Activated naive CD8-positive, alpha-beta T cell treated with anti-CD3 and anti-CD28 coated beads, Interleukin-2, amount 50 U/mL, for 24 hours (primary cell): Measurements from ENCODE around the gene DNM3.

Experiments
- ATAC-seq: fragments of 150-1000 bp; cut with Tn5 transposase; one replicate; pipeline ENCODE4 v1.10.0; 2021
- DNase-seq: peaks from one replicate; pipeline ENCODE4 v3.0.0; 2021
- H3K27ac Mint-ChIP-seq: one replicate; pipeline ENCODE4 v1.8.0; 2021; ENCODE audit warnings: mild to moderate bottlenecking, mixed read lengths
- H3K27me3 Mint-ChIP-seq: one replicate; pipeline ENCODE4 v1.8.0; 2021; ENCODE audit warnings: mixed read lengths
- H3K36me3 Mint-ChIP-seq: one replicate; pipeline ENCODE4 v1.8.0; 2021; ENCODE audit warnings: low read depth, mixed read lengths
- H3K4me1 Mint-ChIP-seq: one replicate; pipeline ENCODE4 v1.8.0; 2021; ENCODE audit warnings: mixed read lengths
- H3K4me3 Mint-ChIP-seq: one replicate; pipeline ENCODE4 v1.8.0; 2021; ENCODE audit warnings: mild to moderate bottlenecking, moderate library complexity, mixed read lengths
- H3K9me3 Mint-ChIP-seq: one replicate; pipeline ENCODE4 v1.8.0; 2021; ENCODE audit warnings: mixed read lengths

Gene DNM3

DNA sequence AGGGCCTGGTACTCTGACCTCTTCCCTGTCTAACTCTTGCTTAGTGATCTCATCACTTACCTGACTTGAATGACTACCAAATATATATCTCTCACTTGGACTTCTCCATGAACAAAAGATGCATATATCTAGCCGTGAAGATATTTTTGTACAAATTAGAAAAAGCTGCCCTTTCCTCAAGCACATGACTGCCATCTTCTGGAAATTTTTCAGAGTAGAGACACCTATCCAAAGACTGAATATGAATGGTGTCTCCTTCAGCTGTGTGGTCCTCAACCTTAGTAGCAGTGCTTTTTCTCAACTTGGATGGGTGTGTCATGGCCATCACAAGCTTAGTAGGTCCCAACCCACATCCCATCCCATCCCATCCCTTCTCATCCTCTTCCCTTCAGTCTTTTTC, 142.3 kb downstream of the DNM3 start:
- no peak for DNase-seq
- no peak overlapping the region for H3K27ac Mint-ChIP-seq

DNA sequence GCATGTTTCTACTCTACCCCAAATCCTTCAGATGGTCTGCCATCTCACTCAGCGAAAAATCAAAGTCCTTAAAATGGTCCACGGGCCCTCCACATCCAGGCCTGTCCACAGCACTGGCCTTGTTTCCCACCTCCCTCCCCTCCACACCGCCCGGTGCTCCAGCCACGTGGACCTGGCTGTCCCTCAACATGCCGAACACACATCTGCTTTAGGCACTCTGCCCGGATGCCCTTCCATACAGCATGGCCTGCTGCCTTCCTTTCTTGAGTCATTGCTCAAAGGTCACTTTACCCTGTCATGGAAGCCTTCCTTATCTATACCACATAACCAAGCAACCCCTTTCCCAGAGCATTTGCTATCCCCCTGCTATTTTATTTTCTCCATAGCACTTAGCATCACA, 143.0 kb downstream of the DNM3 start:
- H3K27ac Mint-ChIP-seq: no peak overlapping the region
- DNase-seq (no peak), ATAC-seq (no peak)
- no peaks in the 10 kb centered on the region for H3K36me3 Mint-ChIP-seq
- H3K27me3 Mint-ChIP-seq: peaks cover 2% of the 10 kb centered on the region
- H3K4me1 Mint-ChIP-seq: no peaks in the 10 kb centered on the region
- no peak overlapping the region for H3K4me3 Mint-ChIP-seq
- no peaks in the 10 kb centered on the region for H3K9me3 Mint-ChIP-seq

More for the DNA sequence above, 142.3 kb downstream of the DNM3 start:
- peaks cover 2% of the 10 kb centered on the region for H3K27me3 Mint-ChIP-seq
- H3K4me1 Mint-ChIP-seq: no peaks in the 10 kb centered on the region
- no peaks in the 10 kb centered on the region for H3K9me3 Mint-ChIP-seq
- no peak overlapping the region for H3K4me3 Mint-ChIP-seq
- H3K36me3 Mint-ChIP-seq: no peaks in the 10 kb centered on the region
- no peak for ATAC-seq

DNA sequence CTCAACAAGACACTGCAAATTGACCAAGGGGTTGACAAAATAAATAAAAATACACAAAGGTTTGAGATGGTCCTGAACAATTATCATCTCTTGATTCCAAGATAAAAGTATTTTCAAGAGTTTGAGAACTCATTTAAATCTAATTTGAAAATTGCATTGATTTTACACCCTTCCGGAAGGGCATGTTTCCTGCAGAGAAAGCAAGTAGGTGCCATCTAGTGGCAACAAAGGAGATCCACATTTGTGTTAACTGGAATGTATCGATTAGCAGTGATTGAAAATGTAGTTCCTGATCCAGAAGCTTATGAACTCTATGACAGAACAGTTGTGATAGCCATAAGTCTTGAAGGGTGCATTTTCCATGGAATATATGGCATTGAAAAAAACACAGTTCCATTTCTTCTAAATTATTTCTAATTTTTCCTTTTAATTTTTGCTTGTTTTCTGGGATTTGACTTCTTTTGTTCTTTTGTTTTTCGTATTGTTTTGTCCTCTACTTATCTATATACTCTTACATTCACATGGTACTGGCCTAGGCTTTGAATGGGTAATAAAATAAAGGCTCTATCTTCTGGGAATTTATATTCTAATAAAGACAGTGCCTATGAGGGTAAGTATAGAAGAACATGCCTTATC, 143.7 kb downstream of the DNM3 start:
- Mint-ChIP-seq H3K27ac (no peak overlapping the region), H3K4me1 (no peaks in the 10 kb centered on the region), H3K4me3 (no peak overlapping the region), H3K36me3 (no peaks in the 10 kb centered on the region), H3K27me3 (peaks cover 2% of the 10 kb centered on the region), H3K9me3 (no peaks in the 10 kb centered on the region)
- DNase-seq: no peak
- no peak for ATAC-seq

DNA sequence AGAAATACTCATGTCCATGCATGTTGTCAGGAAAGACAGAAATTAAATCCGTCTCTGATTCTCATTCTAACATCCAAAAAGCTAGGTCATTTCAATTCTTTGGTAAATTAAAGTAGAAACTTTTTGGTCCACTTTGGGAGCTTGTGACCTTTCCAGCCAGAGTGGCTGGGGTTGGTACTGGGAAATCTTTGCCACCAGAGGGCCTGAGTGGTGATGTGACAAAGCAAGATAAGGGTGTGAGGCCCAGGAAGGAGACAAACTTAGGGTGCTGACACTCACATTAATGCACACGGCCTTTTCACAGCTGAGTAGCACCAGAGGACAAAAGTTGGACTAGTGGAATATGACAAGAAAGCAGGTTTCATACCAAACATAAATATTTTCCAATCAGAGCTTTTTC, 144.3 kb downstream of the DNM3 start:
- no peak for DNase-seq
- Mint-ChIP-seq H3K4me1 (no peaks in the 10 kb centered on the region), H3K9me3 (no peaks in the 10 kb centered on the region), H3K27me3 (peaks cover 2% of the 10 kb centered on the region), H3K36me3 (no peaks in the 10 kb centered on the region), H3K4me3 (no peak overlapping the region), H3K27ac (no peak overlapping the region)
- ATAC-seq: no peak

DNA sequence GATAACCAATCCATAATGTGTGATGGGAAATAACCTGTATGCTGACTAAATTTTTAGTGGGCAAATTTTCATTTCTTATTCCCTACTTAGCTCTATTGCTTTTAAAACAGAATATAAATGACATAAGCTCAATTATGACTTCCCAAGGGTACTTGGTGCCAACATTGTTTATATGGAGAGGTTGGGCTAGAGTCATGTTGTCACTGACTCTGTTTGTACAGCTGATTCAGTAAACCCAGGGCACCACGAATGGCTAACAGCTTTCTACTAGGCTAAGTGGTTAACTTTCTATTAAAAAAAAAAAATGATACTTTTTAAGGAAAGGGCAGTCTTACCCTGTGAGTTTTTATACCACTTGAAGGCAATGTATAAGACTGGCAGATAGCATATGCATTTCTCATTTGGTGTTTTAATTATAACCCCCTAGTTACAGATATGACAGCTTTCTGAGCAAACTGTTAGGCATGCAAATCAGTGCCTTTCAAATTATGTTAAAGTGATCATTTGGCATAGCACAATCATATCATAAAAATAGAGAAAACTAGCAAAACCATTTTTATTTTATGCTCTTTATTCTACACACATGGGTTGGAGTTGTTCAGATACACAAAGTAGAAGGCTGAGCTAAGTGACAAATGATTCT, 147.1 kb downstream of the DNM3 start:
- no peaks in the 10 kb centered on the region for H3K4me1 Mint-ChIP-seq
- H3K4me3 Mint-ChIP-seq: no peak overlapping the region
- ATAC-seq (no peak), DNase-seq (no peak)
- no peak overlapping the region for H3K27ac Mint-ChIP-seq
- no peaks in the 10 kb centered on the region for H3K9me3 Mint-ChIP-seq
- no peaks in the 10 kb centered on the region for H3K36me3 Mint-ChIP-seq
- H3K27me3 Mint-ChIP-seq: peaks cover 2% of the 10 kb centered on the region

- Mint-ChIP-seq H3K4me3 (no peak overlapping the region), H3K27ac (no peak overlapping the region), H3K4me1 (no peaks in the 10 kb centered on the region), H3K9me3 (no peaks in the 10 kb centered on the region), H3K36me3 (no peaks in the 10 kb centered on the region), H3K27me3 (peaks cover 2% of the 10 kb centered on the region)
- DNase-seq (no peak), ATAC-seq (no peak)
Measured at GRCh38 chr1:171990371-171990770, 149.1 kb downstream of the DNM3 start.

DNA sequence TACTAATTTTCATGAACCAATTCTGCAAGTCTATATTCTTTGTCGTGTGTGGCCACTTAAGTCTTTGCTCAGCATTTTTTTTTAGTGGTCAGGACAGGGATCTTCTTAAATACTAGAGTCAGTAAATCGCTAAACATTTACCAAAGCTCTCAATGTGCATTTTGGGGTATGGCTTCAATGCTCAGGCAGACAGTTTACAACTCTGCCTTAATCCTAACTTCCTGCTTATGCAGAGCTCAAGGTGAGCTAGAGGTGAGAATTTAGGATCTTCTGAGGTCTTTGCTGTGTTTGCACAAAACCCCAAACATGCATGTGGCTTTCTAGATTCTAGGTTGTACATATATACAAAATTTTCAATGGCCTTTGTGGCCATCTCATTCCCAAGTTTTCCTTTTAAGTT, 153.0 kb downstream of the DNM3 start:
- DNase-seq (no peak), ATAC-seq (no peak)
- no peak overlapping the region for H3K4me3 Mint-ChIP-seq
- no peak overlapping the region for H3K27ac Mint-ChIP-seq
- H3K9me3 Mint-ChIP-seq: no peaks in the 10 kb centered on the region
- H3K27me3 Mint-ChIP-seq: peaks cover 2% of the 10 kb centered on the region
- no peaks in the 10 kb centered on the region for H3K36me3 Mint-ChIP-seq
- H3K4me1 Mint-ChIP-seq: no peaks in the 10 kb centered on the region

DNA sequence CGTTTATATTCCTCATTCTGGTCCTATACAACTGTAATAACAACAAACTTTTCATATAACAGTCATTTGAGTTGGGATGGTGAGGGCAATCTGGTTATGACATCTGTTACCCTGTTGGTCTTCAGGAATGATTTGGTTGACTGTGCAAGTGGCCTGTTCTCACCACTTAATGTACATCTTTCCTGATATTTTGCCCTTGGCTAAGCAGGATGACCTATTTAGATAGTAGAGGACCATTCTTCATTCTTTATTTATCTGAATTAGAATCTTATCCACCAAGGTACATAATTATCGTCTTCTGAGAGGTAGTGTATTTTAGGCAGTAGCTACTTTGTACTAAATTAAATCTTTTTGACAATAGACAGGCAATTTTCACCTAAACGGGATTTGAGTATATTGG, 154.3 kb downstream of the DNM3 start:
- ATAC-seq (no peak), DNase-seq (no peak)
- no peak overlapping the region for H3K4me3 Mint-ChIP-seq
- H3K27me3 Mint-ChIP-seq: peaks cover 2% of the 10 kb centered on the region
- H3K9me3 Mint-ChIP-seq: no peaks in the 10 kb centered on the region
- H3K27ac Mint-ChIP-seq: no peak overlapping the region
- no peaks in the 10 kb centered on the region for H3K36me3 Mint-ChIP-seq
- no peaks in the 10 kb centered on the region for H3K4me1 Mint-ChIP-seq

DNA sequence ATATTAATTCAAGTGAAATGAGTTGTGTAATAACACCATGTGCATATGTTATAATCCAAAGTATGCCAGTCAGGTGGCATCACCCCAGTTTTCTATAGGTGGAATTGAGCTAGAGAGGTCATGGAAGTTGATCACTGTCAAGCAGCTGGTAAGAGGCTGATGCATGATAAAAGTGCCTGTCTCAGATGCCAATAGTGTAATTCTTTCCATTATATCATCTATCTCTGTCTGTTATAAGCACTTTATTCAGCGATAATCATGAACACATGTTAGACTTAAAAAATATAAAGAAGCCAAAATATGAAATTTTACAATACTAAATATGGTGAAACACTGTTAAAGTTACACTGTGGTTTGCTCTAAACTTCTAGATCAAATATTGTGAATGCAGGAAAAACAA, 156.6 kb downstream of the DNM3 start:
- Mint-ChIP-seq H3K4me1 (no peaks in the 10 kb centered on the region), H3K36me3 (no peaks in the 10 kb centered on the region), H3K27ac (no peak overlapping the region), H3K4me3 (no peak overlapping the region), H3K27me3 (peaks cover 2% of the 10 kb centered on the region), H3K9me3 (no peaks in the 10 kb centered on the region)
- no peak for DNase-seq
- no peak for ATAC-seq

GRCh38 chr1:171998711-171999110, 157.4 kb downstream of the DNM3 start:
- DNase-seq (no peak), ATAC-seq (no peak)
- Mint-ChIP-seq H3K27me3 (no peaks in the 10 kb centered on the region), H3K27ac (no peak overlapping the region), H3K4me3 (no peak overlapping the region), H3K36me3 (no peaks in the 10 kb centered on the region), H3K9me3 (no peaks in the 10 kb centered on the region), H3K4me1 (no peaks in the 10 kb centered on the region)

DNA sequence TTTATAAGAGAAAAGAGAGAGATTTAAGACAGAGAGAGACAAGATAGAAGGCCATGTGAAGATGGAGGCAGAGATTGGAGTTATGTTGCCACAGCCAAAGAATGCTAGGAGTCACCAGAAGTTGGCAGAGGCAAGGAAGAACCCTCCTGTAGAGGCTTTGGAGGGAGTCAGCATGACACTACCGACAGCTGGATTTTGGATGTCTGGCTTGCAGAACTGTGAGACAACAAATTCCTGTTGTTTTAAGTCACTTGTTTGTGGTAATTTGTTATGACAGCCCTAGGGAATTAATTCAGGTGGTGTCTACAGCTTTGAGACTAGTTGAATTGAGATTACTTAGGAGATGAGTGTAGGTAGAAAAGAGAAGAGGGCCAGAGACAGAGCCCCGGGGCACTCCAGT, 158.5 kb downstream of the DNM3 start:
- no peak overlapping the region for H3K4me3 Mint-ChIP-seq
- H3K36me3 Mint-ChIP-seq: no peaks in the 10 kb centered on the region
- DNase-seq: no peak
- no peak for ATAC-seq
- H3K27me3 Mint-ChIP-seq: no peaks in the 10 kb centered on the region
- no peak overlapping the region for H3K27ac Mint-ChIP-seq
- no peaks in the 10 kb centered on the region for H3K4me1 Mint-ChIP-seq
- H3K9me3 Mint-ChIP-seq: no peaks in the 10 kb centered on the region

GRCh38 chr1:172001288-172001687, 160.0 kb downstream of the DNM3 start:
- Mint-ChIP-seq H3K27me3 (no peaks in the 10 kb centered on the region), H3K36me3 (no peaks in the 10 kb centered on the region), H3K9me3 (no peaks in the 10 kb centered on the region), H3K4me3 (no peak overlapping the region), H3K27ac (no peak overlapping the region), H3K4me1 (no peaks in the 10 kb centered on the region)
- no peak for DNase-seq
- ATAC-seq: no peak

DNA sequence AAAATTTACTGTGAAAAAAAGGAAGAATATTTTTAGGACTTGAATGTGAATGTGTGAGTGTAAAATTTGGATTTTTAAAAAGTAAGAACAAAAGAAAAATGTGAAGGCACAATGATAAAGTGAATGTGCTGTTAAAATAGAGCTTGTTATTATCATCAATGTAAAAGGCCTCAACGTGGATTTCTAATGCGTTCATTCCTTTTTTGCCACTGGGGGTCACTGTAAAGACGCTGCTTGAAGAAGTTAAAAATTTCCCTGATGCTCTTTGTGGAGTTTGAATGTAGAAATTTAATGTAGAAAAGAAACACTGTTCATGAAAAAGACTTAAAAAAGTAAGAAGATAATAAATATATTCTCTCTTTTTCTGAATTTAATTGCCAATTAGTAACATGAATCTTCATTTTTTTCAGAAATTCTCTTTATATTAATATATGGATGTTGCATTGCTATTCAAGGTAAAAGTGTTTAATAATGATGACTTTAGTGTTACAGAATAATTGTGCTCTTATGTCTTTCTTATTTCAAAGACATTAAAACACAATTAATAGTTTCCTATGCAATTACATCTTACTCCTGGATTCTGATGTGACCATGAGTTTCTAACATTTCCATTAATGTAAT, 161.5 kb downstream of the DNM3 start:
- H3K27me3 Mint-ChIP-seq: no peaks in the 10 kb centered on the region
- H3K36me3 Mint-ChIP-seq: no peaks in the 10 kb centered on the region
- H3K4me1 Mint-ChIP-seq: no peaks in the 10 kb centered on the region
- H3K9me3 Mint-ChIP-seq: no peaks in the 10 kb centered on the region
- no peak overlapping the region for H3K27ac Mint-ChIP-seq
- ATAC-seq: no peak
- DNase-seq: peak; percentile 6
- H3K4me3 Mint-ChIP-seq: no peak overlapping the region

DNA sequence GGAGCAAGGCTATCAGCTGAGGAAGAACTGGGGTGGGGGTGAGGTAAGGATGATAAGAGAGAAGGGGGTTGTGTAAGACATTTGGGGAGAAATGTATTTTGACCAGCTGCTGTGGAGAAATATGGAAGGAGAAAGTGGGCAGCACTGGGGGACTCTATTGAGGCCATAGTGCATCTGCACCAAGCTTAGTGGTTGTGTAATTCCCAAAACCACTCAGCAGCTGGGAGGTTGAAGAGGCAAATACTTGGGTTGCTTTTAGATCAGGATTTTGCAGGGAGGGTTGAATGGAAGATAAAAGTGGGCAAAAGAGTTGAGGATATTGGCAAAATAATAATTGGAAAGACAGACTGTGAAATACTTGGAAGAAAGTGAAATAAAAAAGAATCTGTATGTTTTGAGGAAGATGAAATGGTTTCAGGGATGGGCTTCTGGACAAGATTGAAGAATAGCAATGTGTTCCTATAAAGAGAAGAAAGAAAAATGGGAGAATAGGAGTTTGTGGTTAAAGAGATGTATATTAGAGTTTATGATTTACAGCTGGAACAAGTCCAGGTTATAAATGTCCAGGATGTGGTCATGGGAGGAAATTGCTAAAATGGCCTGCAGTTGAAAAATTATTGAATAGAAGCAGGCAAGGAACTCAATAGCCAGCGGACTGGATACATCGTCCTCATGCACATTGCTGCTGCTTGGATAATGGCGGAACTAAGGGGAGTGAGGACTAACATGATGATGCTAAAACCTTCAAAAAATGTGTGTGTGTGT, 162.7 kb downstream of the DNM3 start:
- H3K27ac Mint-ChIP-seq: no peak overlapping the region
- DNase-seq: no peak
- H3K27me3 Mint-ChIP-seq: no peaks in the 10 kb centered on the region
- H3K36me3 Mint-ChIP-seq: no peaks in the 10 kb centered on the region
- ATAC-seq: no peak
- H3K4me1 Mint-ChIP-seq: no peaks in the 10 kb centered on the region
- no peaks in the 10 kb centered on the region for H3K9me3 Mint-ChIP-seq
- no peak overlapping the region for H3K4me3 Mint-ChIP-seq

DNA sequence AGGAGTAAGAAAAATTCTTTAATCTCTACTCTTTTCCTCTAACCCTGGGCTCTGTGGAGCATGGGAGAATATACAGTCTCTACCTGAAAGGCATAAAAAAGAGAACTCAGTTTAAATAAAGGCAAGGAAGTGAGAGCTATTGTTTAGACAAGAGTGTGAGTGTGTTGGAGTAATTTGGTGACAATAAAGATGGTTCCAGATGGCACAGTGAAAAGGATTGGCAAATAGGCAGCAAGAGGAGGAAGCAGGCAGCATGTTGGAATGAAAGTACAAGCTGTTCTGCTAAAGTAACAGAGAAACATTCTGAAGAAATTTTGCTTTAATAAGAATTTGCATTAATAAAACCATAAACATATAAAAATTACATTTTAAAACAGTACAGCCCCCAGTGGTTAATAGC, 163.4 kb downstream of the DNM3 start:
- DNase-seq (no peak), ATAC-seq (no peak)
- Mint-ChIP-seq H3K27me3 (no peaks in the 10 kb centered on the region), H3K4me1 (no peaks in the 10 kb centered on the region), H3K9me3 (no peaks in the 10 kb centered on the region), H3K36me3 (no peaks in the 10 kb centered on the region), H3K27ac (no peak overlapping the region), H3K4me3 (no peak overlapping the region)
